SK-N-SH treated with all-trans-retinoic acid at 6 μM for 48 hours (cell line): ENCODE measurements around the gene AQP4.

Experiments
- BACH2 ChIP-seq: fragments of 250-450 bp; sonication (Bioruptor Pico); IDR thresholded peaks from 2 replicates; pipeline ENCODE4 v1.9.0; 2021; ENCODE audit warnings: mild to moderate bottlenecking, borderline replicate concordance
- ISL1 ChIP-seq: fragments of 250-450 bp; sonication (Bioruptor Pico); IDR thresholded peaks from 2 replicates; pipeline ENCODE4 v2.1.2; 2022; ENCODE audit warnings: mild to moderate bottlenecking, moderate library complexity
- OSR1 ChIP-seq: fragments of 250-450 bp; sonication (Bioruptor Pico); IDR thresholded peaks from 2 replicates; pipeline ENCODE4 v1.8.0; 2022; ENCODE audit warnings: moderate library complexity, mild to moderate bottlenecking, inconsistent platforms
- PPARA ChIP-seq: fragments of 250-450 bp; sonication (Bioruptor Pico); IDR thresholded peaks from 2 replicates; pipeline ENCODE4 v1.5.0; 2020; ENCODE audit warnings: mild to moderate bottlenecking, borderline replicate concordance
- SNAI2 ChIP-seq: fragments of 250-450 bp; sonication (Bioruptor Pico); IDR thresholded peaks from 2 replicates; pipeline ENCODE4 v1.5.0; 2020; ENCODE audit warnings: mild to moderate bottlenecking, moderate library complexity
- ZFP3 ChIP-seq: fragments of 250-450 bp; sonication (Bioruptor Pico); IDR thresholded peaks from 2 replicates; pipeline ENCODE4 v1.5.0; 2020; ENCODE audit warnings: mild to moderate bottlenecking, moderate library complexity
- TF ChIP-seq, protein P1 (sequence below): fragments of 250-450 bp; sonication (Bioruptor Pico); IDR thresholded peaks from 2 replicates; pipeline ENCODE4 v1.5.0; 2020; ENCODE audit warnings: mild to moderate bottlenecking, moderate library complexity
- TF ChIP-seq, protein P2 (sequence below): fragments of 250-450 bp; sonication (Bioruptor Pico); IDR thresholded peaks from 2 replicates; pipeline ENCODE4 v1.5.1; 2021; ENCODE audit warnings: mild to moderate bottlenecking, moderate library complexity

DNA sequence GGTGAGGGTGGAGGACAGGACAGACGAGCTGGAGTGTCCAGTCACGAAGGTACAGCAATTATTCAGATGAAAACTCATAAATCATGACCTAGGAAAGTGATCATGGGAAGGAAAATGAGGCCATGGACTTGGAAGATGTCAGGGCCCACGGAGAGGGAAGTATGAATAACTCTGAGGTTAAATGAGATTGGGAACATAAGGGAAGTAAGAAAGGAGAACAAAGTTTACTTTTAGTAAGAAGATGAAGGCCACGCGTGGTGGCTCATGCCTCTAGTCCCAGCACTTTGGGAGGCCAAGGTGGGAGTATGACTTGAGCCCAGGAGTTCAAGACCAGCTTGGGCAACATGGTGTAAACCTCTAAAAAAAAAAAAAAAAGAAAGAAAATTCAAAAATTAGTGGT lies 56.2 kb downstream of the AQP4 start:
- TF ChIP-seq OSR1 (CRISPR knock-in tag) = no peak
- TF ChIP-seq BACH2 (CRISPR knock-in tag) = no peak
- TF ChIP-seq, protein P1, sequence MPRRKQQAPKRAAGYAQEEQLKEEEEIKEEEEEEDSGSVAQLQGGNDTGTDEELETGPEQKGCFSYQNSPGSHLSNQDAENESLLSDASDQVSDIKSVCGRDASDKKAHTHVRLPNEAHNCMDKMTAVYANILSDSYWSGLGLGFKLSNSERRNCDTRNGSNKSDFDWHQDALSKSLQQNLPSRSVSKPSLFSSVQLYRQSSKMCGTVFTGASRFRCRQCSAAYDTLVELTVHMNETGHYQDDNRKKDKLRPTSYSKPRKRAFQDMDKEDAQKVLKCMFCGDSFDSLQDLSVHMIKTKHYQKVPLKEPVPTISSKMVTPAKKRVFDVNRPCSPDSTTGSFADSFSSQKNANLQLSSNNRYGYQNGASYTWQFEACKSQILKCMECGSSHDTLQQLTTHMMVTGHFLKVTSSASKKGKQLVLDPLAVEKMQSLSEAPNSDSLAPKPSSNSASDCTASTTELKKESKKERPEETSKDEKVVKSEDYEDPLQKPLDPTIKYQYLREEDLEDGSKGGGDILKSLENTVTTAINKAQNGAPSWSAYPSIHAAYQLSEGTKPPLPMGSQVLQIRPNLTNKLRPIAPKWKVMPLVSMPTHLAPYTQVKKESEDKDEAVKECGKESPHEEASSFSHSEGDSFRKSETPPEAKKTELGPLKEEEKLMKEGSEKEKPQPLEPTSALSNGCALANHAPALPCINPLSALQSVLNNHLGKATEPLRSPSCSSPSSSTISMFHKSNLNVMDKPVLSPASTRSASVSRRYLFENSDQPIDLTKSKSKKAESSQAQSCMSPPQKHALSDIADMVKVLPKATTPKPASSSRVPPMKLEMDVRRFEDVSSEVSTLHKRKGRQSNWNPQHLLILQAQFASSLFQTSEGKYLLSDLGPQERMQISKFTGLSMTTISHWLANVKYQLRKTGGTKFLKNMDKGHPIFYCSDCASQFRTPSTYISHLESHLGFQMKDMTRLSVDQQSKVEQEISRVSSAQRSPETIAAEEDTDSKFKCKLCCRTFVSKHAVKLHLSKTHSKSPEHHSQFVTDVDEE (CRISPR knock-in tag) = no peak
- no peak for TF ChIP-seq SNAI2 (CRISPR knock-in tag)
- no peak for TF ChIP-seq PPARA (CRISPR knock-in tag)
- no peak for TF ChIP-seq ISL1 (CRISPR knock-in tag)
- TF ChIP-seq, protein P2, sequence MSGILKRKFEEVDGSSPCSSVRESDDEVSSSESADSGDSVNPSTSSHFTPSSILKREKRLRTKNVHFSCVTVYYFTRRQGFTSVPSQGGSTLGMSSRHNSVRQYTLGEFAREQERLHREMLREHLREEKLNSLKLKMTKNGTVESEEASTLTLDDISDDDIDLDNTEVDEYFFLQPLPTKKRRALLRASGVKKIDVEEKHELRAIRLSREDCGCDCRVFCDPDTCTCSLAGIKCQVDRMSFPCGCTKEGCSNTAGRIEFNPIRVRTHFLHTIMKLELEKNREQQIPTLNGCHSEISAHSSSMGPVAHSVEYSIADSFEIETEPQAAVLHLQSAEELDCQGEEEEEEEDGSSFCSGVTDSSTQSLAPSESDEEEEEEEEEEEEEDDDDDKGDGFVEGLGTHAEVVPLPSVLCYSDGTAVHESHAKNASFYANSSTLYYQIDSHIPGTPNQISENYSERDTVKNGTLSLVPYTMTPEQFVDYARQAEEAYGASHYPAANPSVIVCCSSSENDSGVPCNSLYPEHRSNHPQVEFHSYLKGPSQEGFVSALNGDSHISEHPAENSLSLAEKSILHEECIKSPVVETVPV (CRISPR knock-in tag) = no peak
- TF ChIP-seq ZFP3 (CRISPR knock-in tag) = no peak
